Inflammatory macrophage (primary cell): ENCODE results near the gene LRRC38.
"Not testable (repeated sequence)": the region's sequence is repeated elsewhere in the genome, so short reads cannot be mapped to it uniquely, and the experiment has no call there.

Experiments
- DNase-seq, 2 donors: peaks; one replicate each; pipeline ENCODE4 v3.0.0-alpha.2; 2020 to 2022

LRRC38 gene

DNA sequence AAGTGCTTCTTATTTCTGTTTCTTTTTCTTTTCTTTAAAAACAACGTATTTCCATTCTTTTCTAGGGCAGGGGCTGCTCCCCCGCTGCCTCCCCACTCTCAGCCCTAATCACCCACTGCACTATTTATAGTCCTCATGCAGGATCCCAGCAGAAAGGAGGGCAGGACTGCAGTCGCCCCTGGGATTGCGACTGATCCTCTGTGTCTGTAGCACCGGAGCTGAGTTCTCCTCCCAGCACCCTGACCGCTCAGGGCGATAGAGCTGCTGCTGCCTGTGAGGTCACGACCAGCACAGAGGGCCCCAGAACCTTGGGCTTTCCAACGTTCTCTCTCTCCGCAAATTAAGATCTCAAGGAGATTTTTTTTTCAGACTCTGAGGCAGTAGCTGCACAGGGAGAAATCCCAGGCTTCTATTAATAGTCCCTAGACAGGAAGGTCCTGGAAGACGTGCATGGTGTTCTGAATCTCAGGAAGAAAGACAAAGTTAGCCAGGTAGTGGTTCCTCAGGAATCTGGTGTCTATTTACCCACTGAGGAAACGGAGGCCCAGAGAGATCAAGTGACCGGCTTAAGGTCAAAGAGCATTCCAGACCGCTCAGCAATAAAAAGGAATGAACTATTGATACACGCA, 56.8 kb downstream of the LRRC38 start:
- DNase-seq, result no peak

DNA sequence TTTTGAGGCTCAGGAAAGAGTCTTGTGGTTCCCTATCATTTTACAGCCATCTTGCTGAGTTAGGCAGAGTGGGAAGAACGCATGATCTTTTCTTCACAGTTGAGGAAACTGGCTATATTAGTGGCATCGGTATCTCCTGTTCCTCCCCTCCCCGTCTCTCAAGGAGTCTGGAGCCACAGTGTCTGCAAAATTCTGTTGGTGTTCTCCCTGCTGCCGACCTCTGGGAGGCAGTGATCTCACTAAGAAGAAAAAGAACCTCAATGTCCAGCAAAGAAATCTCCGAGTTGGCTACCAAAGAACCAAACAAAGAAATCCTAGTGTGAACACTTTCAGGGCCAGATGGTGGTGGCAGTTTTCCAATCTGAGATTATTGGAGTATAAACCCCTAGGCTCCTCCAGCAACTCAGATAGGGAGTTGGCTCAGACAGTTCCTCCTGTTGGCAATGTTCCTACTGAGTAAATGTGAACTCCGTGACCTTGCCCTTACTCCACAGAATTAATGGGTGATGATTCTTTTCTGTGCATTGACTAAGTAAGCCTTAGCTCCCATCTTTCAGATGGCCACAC, 62.3 kb downstream of the LRRC38 start:
- no peak for DNase-seq

DNA sequence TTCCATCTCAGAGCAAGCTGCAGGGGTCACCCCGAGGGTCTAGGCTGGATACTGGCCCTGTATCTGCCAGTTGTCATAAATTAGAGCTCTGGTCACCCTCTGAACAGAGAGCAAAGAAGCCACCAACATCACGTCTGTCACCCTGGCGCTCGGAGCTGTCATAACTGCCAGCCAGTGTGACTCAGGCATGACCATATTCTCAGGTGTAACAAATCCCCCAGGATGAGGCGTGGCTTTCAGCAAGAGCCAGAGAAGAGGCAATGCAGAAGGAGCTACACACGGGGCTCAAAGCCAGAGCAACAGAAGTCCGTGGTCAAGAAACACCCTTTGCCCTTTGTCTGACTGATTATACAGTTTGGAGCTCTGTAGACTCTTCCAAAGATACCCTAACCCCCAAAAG, 63.6 kb downstream of the LRRC38 start:
- DNase-seq, result no peak

DNA sequence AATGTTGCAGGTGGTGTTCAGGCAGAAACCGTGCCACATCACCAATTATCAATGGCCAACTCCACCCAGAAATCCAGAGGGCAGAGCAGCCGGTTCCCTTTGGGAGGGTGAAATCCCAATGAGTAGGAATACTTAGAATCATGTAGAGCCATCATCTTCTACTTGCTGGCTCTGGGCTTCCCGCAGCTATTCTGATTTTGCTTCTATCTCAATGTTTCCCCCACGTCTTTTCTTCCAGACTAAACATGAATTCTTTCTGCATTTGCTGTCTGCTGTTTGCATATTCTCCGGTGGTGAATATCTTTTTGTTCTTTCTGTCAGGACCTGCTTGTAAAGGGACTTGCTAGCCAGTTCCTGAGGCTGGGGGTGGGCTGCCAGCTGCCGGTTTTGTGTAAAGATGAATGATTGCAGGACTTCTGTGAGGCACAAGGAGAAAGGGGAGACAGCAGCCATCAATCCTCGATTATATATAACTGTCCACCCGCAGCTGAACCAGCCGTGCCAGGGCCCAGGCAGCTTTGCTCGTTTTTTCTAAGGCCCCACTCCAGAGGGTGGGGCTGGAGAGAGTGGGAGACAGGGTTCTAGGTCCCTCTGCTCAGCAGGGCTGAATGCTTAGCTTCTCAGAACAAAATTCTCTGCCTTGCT, 70.3 kb downstream of the LRRC38 start:
- no peak for DNase-seq

DNA sequence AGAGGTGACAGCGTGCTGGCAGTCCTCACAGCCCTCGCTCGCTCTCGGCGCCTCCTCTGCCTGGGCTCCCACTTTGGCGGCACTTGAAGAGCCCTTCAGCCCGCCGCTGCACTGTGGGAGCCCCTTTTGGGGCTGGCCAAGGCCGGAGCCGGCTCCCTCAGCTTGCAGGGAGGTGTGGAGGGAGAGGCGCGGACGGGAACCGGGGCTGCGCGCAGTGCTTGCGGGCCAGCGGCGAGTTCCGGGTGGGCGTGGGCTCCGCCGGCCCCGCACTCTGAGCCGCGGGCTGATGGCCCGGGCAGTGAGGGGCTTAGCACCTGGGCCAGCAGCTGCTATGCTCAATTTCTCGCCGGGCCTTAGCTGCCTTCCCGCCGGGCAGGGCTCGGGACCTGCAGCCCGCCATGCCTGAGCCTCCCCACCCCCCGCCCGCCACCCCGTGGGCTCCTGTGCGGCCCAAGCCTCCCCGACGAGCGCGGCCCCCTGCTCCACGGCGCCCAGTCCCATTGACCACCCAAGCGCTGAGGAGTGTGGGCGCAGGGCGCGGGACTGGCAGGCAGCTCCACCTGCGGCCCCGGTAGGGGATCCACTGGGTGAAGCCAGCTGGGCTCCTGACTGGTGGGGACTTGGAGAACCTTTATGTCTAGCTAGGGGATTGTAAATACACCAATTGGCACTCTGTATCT, 74.6 kb downstream of the LRRC38 start:
- not testable (repeated sequence) for DNase-seq

DNA sequence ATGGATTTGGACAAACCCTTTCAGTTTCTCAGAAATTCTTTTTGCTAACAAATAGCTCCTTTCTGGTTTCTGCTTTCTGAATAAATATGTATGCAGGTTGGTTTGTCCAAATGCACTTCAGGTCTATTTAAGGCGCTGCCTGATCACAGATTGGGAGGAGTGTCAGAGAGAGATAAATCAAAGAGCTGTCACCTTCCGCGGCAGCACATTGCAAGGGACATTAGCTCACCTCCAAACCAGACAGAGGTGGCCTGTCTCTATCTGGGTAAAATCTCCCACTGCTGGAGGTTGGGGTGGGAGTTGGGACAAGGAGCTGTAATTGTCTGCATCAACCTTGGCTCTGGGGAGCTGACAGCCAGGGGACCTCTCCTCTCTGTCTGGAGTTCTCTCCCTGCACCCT, 78.3 kb downstream of the LRRC38 start:
- no peak for DNase-seq

DNA sequence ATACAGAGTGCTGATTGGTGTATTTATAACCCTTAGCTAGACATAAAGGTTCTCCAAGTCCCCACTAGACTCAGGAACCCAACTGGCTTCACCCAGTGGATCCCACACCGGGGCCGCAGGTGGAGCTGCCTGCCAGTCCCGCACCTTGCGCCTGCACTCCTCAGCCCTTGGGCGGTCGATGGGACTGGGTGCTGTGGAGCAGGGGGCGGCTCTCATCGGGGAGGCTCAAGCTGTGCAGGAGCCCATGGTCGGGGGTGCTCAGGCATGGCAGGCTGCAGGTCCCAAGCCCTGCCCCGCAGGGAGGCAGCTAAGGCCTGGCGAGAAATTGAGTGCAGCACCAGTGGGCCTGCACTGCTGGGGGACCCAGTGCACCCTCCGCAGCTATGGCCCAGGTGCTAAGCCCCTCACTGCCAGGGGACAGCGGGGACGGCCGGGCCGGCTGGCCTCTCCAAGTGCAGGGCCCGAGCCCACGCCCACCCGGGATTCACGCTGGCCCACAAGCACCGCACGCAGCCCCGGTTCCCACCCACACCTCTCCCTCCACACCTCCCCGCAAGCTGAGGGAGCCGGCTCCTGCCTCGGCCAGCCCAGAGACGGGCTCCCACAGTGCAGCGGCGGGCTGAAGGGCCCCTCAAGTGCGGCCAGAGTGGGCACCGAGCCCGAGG, 80.0 kb downstream of the LRRC38 start:
- DNase-seq, result not testable (repeated sequence)

DNA sequence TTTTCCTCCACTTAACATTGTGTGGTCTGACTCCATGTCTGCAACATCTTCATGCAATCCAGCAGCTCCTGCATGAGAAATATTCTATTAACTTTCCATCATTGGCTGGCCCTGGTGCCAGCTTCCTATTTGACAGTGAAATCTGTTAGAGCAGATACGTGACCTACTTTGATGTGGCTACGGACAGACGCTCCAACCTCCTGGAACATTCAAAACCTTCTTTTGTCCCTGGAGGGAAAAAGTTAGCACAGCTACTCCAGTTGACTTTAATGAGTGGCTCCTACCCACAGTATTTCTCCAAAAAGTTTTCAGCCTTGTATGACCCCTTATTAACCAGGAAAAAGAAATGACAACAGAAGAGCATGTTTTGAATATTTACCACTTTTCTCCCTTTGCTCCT, 81.6 kb downstream of the LRRC38 start:
- no peak for DNase-seq

DNA sequence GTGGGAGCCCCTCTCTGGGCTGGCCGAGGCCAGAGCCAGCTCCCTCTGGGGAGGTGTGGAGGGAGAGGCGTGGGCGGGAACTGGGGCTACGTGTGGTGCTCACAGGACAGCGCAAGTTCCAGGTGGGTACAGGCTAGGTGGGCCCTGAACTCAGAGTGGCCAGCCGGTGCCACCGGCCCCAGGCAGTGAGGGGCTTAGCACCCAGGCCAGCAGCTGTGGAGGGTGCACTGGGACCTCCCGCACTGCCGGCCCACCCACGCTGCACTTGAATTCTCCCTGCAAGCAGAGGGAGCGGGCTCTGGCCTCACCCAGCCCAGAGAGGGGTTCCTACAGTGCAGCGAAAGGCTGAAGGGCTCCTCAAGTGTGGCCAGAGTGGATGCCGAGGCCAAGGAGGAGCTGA, 83.3 kb downstream of the LRRC38 start:
- no peak for DNase-seq
